ENCODE data around the gene IMPG2.
"Not testable (repeated sequence)": the region's sequence is repeated elsewhere in the genome, so short reads cannot be mapped to it uniquely, and the experiment has no call there.

Gene IMPG2

GRCh38 chr3:101320475-101320874 is at the start of gene IMPG2:
IMPG2 (minus strand) TSS chr3:101320575; CDS start chr3:101320372, 203 bp downstream.
- no peak for FAIRE-seq

- no peak for FAIRE-seq
These were observed 42.0 kb upstream of the IMPG2 start for GRCh38 chr3:101362406-101362805.

GRCh38 chr3:101351829-101352228 is 31.5 kb upstream of the IMPG2 start:
- no peak for FAIRE-seq

- FAIRE-seq: no peak
These were observed 20.2 kb upstream of the IMPG2 start for GRCh38 chr3:101340591-101340990.

GRCh38 chr3:101333883-101334282 is 13.5 kb upstream of the IMPG2 start:
- FAIRE-seq: no peak

GRCh38 chr3:101329016-101329673 is 8.8 kb upstream of the IMPG2 start:
- FAIRE-seq: no peak

- no peak for FAIRE-seq
These were observed 5.2 kb upstream of the IMPG2 start for GRCh38 chr3:101325393-101326134.

- FAIRE-seq: no peak
These were observed 844 bp downstream of the IMPG2 start for GRCh38 chr3:101319531-101319930.

- no peak for FAIRE-seq
These were observed 7.8 kb downstream of the IMPG2 start for GRCh38 chr3:101312545-101312944.

- no peak for FAIRE-seq
These were observed 8.7 kb downstream of the IMPG2 start for GRCh38 chr3:101311676-101312075.

GRCh38 chr3:101310978-101311375 is 9.4 kb downstream of the IMPG2 start:
- no peak for FAIRE-seq

GRCh38 chr3:101308147-101308772 is 12.1 kb downstream of the IMPG2 start:
- FAIRE-seq: not testable (repeated sequence)

GRCh38 chr3:101303836-101304235 is 16.5 kb downstream of the IMPG2 start:
- FAIRE-seq: no peak

GRCh38 chr3:101303089-101303731 is 17.2 kb downstream of the IMPG2 start:
- FAIRE-seq: no peak

GRCh38 chr3:101300073-101300472 is 20.3 kb downstream of the IMPG2 start:
- FAIRE-seq: no peak

GRCh38 chr3:101292027-101292426 is 28.3 kb downstream of the IMPG2 start:
- no peak for FAIRE-seq

- FAIRE-seq: no peak
These were observed 32.1 kb downstream of the IMPG2 start for GRCh38 chr3:101288294-101288693.

GRCh38 chr3:101284757-101285156 is 35.6 kb downstream of the IMPG2 start:
- FAIRE-seq: no peak

GRCh38 chr3:101281521-101282030 is 38.8 kb downstream of the IMPG2 start:
- FAIRE-seq: no peak

- FAIRE-seq: no peak
These were observed 40.5 kb downstream of the IMPG2 start for GRCh38 chr3:101279765-101280385.

GRCh38 chr3:101279162-101279561 is 41.2 kb downstream of the IMPG2 start:
- no peak for FAIRE-seq

GRCh38 chr3:101278727-101279126 is 41.6 kb downstream of the IMPG2 start:
- no peak for FAIRE-seq

GRCh38 chr3:101273608-101274007 is 46.8 kb downstream of the IMPG2 start:
- no peak for FAIRE-seq

All from A204.1 (cell line).